K562 (cell line): ENCODE results near the gene RNFT2. TPM values are rescaled to one million over a fixed set of nuclear protein-coding genes. Genes with fewer than 3 reads are reported as not detected.

Experiments
- EHMT2 ChIP-seq: fragments of 450-650 bp; IDR thresholded peaks from 2 replicates; pipeline ENCODE4 v1.6.1; 2018; ENCODE audit warnings: antibody characterized with exemption
- HDAC1 ChIP-seq, 2 experiments: fragments of 450-650 bp; IDR thresholded peaks; 2 replicates each; pipeline ENCODE4 v1.6.1; 2016 to 2017; ENCODE audit warnings: inconsistent platforms in 1 of 2, mild to moderate bottlenecking in 1 of 2, moderate library complexity in 1 of 2
- MCM7 ChIP-seq, 2 experiments: fragments of 450-650 bp; IDR thresholded peaks; 2 replicates each; pipeline ENCODE4 v1.6.1; 2016 to 2018
- NBN ChIP-seq: fragments of 450-650 bp; IDR thresholded peaks from 2 replicates; pipeline ENCODE4 v1.6.1; 2016; ENCODE audit warnings: low read depth, mild to moderate bottlenecking
- PHB2 ChIP-seq: fragments of 450-650 bp; IDR thresholded peaks from 2 replicates; pipeline ENCODE4 v1.6.1; 2017; ENCODE audit warnings: low read depth
- PHF20 ChIP-seq: fragments of 450-650 bp; IDR thresholded peaks from 2 replicates; pipeline ENCODE4 v1.6.1; 2018; ENCODE audit not compliant: partially characterized antibody
- PHF21A ChIP-seq: fragments of 450-650 bp; IDR thresholded peaks from 2 replicates; pipeline ENCODE4 v1.6.1; 2017; ENCODE audit warnings: low read depth, borderline replicate concordance
- PHF8 ChIP-seq: fragments of 200-600 bp; sonication (generic); IDR thresholded peaks from 2 replicates; pipeline ENCODE4 v1.6.1; 2012; ENCODE audit warnings: mixed run types, mild to moderate bottlenecking, inconsistent platforms, low read length, moderate library complexity, borderline replicate concordance
- PRPF4 ChIP-seq: fragments of 200-400 bp; formaldehyde crosslinking; IDR thresholded peaks from one replicate; pipeline ENCODE4 v1.6.1; 2017; ENCODE audit warnings: low read length, low read depth, mild to moderate bottlenecking; ENCODE audit not compliant: insufficient read depth, poor library complexity, severe bottlenecking
- SAP30 ChIP-seq: fragments of 200-600 bp; sonication (generic); IDR thresholded peaks from 2 replicates; pipeline ENCODE4 v1.6.1; 2012; ENCODE audit warnings: borderline replicate concordance, low read depth, mild to moderate bottlenecking, moderate library complexity, low read length, control low read depth, inconsistent platforms; ENCODE audit not compliant: insufficient read depth, poor library complexity, severe bottlenecking
- SIN3B ChIP-seq: fragments of 450-650 bp; IDR thresholded peaks from 2 replicates; pipeline ENCODE4 v1.6.1; 2017; ENCODE audit warnings: low read depth, mild to moderate bottlenecking, moderate library complexity
- TAF7 ChIP-seq: fragments of 450-650 bp; IDR thresholded peaks from 2 replicates; pipeline ENCODE4 v1.6.1; 2016; ENCODE audit warnings: missing genetic modification characterization, missing compliant biosample characterization
- ZC3H8 ChIP-seq: fragments of 450-650 bp; IDR thresholded peaks from 2 replicates; pipeline ENCODE4 v1.6.1; 2017
- ZNF431 ChIP-seq: sonication (generic); formaldehyde crosslinking; IDR thresholded peaks from 2 replicates; pipeline ENCODE4 v1.8.0; 2022; ENCODE audit warnings: mild to moderate bottlenecking, missing genetic modification reagents
- ZNF696 ChIP-seq: fragments of 250-450 bp; sonication (Bioruptor Pico); conservative IDR thresholded peaks from 2 replicates; pipeline ENCODE4 v1.4.0; 2020; ENCODE audit warnings: mild to moderate bottlenecking, moderate library complexity
- ZSCAN32 ChIP-seq: fragments of 450-650 bp; formaldehyde crosslinking; IDR thresholded peaks from 2 replicates; pipeline ENCODE4 v1.4.0; 2020; ENCODE audit warnings: mild to moderate bottlenecking, moderate library complexity
- polyA plus RNA-seq, 8 experiments: library from polyadenylated mRNA; depleted of rRNA in 4 of 8; stranded (reverse) in 5 of 8; unstranded in 3 of 8; fragments of >200 nt; fragmentation: Nextera tagmentation in 2 of 8; fragmentation: Illumina TruSeq in 1 of 8; extraction: Ambion mirVana in 2 of 8; extraction: Trizol in 1 of 8; gene quantifications; 2 replicates each; pipeline versions ENCODE4 v1.2.1 to v1.2.3, GENCODE V29; 2011 to 2014; ENCODE audit warnings: inconsistent platforms in 1 of 8, missing spikeins in 1 of 8
- total RNA-seq, 7 experiments: library from RNA; depleted of rRNA in 6 of 7; stranded (reverse); fragments of >200 nt in 6 of 7; fragmentation: Illumina TruSeq in 2 of 7; extraction: Trizol in 2 of 7; gene quantifications; 2 replicates each; pipeline versions ENCODE4 v1.2.1 to v1.2.3, GENCODE V29; 2011 to 2021; ENCODE audit warnings: low replicate concordance in 1 of 7
- TF ChIP-seq, protein P1 (sequence below): fragments of 450-650 bp; formaldehyde crosslinking; IDR thresholded peaks from 2 replicates; pipeline ENCODE4 v1.4.0; 2020; ENCODE audit warnings: mild to moderate bottlenecking
- TF ChIP-seq, protein P2 (sequence below): IDR thresholded peaks from 2 replicates; pipeline ENCODE4 v1.6.1; 2016; ENCODE audit warnings: missing genetic modification characterization, missing compliant biosample characterization
- TF ChIP-seq, protein P3 (sequence below): sonication (generic); formaldehyde crosslinking; IDR thresholded peaks from 2 replicates; pipeline ENCODE4 v1.9.0; 2022; ENCODE audit warnings: mild to moderate bottlenecking, missing genetic modification reagents
- TF ChIP-seq, protein P4 (sequence below): sonication (generic); formaldehyde crosslinking; IDR thresholded peaks from 2 replicates; pipeline ENCODE4 v1.8.0; 2022; ENCODE audit warnings: mild to moderate bottlenecking, missing genetic modification reagents

Gene RNFT2
- total and polyA plus RNA-seq, 9 of the 15 experiments (the other 6 are each of a cell fraction or from before 2014, with no cell fraction given): 3.6 to 26.3 (median 9.5) TPM

- TF ChIP-seq, protein P1, sequence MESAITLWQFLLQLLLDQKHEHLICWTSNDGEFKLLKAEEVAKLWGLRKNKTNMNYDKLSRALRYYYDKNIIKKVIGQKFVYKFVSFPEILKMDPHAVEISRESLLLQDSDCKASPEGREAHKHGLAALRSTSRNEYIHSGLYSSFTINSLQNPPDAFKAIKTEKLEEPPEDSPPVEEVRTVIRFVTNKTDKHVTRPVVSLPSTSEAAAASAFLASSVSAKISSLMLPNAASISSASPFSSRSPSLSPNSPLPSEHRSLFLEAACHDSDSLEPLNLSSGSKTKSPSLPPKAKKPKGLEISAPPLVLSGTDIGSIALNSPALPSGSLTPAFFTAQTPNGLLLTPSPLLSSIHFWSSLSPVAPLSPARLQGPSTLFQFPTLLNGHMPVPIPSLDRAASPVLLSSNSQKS: no peak
- TF ChIP-seq PHB2 (peak; percentile 82), EHMT2 (peak; percentile 73; the same call in 1 of the 2 replicates), SAP30 (no peak), PRPF4 (no peak), ZSCAN32 (no peak), MCM7 (IDR thresholded peaks at IDR 0.05) (no peak), PHF8 (no peak), TAF7 (tag) (0 out of 2 replicates have a peak, but pooled peaks have one; percentile 35), ZNF696 (CRISPR knock-in tag) (no peak), PHF21A (peak; percentile 79; the same call in 1 of the 2 replicates), NBN (peak; percentile 35; the same call in 1 of the 2 replicates), PHF20 (peak; percentile 78), ZC3H8 (no peak), SIN3B (no peak), ZNF431 (CRISPR knock-in tag) (no peak), HDAC1 (IDR thresholded peaks at IDR 0.05) (peak in 1 of 2 experiments; percentile 86; a peak in 2 of 4 replicates)
- TF ChIP-seq, protein P2, sequence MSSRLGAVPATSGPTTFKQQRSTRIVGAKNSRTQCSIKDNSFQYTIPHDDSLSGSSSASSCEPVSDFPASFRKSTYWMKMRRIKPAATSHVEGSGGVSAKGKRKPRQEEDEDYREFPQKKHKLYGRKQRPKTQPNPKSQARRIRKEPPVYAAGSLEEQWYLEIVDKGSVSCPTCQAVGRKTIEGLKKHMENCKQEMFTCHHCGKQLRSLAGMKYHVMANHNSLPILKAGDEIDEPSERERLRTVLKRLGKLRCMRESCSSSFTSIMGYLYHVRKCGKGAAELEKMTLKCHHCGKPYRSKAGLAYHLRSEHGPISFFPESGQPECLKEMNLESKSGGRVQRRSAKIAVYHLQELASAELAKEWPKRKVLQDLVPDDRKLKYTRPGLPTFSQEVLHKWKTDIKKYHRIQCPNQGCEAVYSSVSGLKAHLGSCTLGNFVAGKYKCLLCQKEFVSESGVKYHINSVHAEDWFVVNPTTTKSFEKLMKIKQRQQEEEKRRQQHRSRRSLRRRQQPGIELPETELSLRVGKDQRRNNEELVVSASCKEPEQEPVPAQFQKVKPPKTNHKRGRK (tag): peak; percentile 100
- TF ChIP-seq, protein P3, sequence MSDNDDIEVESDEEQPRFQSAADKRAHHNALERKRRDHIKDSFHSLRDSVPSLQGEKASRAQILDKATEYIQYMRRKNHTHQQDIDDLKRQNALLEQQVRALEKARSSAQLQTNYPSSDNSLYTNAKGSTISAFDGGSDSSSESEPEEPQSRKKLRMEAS (CRISPR knock-in tag): no peak
- TF ChIP-seq, protein P4, sequence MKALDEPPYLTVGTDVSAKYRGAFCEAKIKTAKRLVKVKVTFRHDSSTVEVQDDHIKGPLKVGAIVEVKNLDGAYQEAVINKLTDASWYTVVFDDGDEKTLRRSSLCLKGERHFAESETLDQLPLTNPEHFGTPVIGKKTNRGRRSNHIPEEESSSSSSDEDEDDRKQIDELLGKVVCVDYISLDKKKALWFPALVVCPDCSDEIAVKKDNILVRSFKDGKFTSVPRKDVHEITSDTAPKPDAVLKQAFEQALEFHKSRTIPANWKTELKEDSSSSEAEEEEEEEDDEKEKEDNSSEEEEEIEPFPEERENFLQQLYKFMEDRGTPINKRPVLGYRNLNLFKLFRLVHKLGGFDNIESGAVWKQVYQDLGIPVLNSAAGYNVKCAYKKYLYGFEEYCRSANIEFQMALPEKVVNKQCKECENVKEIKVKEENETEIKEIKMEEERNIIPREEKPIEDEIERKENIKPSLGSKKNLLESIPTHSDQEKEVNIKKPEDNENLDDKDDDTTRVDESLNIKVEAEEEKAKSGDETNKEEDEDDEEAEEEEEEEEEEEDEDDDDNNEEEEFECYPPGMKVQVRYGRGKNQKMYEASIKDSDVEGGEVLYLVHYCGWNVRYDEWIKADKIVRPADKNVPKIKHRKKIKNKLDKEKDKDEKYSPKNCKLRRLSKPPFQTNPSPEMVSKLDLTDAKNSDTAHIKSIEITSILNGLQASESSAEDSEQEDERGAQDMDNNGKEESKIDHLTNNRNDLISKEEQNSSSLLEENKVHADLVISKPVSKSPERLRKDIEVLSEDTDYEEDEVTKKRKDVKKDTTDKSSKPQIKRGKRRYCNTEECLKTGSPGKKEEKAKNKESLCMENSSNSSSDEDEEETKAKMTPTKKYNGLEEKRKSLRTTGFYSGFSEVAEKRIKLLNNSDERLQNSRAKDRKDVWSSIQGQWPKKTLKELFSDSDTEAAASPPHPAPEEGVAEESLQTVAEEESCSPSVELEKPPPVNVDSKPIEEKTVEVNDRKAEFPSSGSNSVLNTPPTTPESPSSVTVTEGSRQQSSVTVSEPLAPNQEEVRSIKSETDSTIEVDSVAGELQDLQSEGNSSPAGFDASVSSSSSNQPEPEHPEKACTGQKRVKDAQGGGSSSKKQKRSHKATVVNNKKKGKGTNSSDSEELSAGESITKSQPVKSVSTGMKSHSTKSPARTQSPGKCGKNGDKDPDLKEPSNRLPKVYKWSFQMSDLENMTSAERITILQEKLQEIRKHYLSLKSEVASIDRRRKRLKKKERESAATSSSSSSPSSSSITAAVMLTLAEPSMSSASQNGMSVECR (CRISPR knock-in tag): 0 out of 2 replicates have a peak, but pooled peaks have one; percentile 50
Measured at GRCh38 chr12:116736962-116737773, 947 bp upstream of the RNFT2 start (continued).
